Subcutaneous abdominal adipose tissue (tissue), 5 donors: ENCODE measurements around the gene URGCP.
"Not testable (repeated sequence)": the region's sequence is repeated elsewhere in the genome, so short reads cannot be mapped to it uniquely, and the experiment has no call there.

Experiments used
- H3K27ac ChIP-seq: one replicate; pipeline ENCODE4 v1.7.0; 2013; ENCODE audit warnings: low read depth, mild to moderate bottlenecking, inconsistent platforms, low read length, moderate library complexity
- H3K27me3 ChIP-seq, 5 donors: one replicate each; pipeline ENCODE4 v1.7.0; 2013; ENCODE audit warnings: low read length in 5 of 5, inconsistent platforms in 1 of 5; ENCODE audit not compliant: control insufficient read depth in 5 of 5, insufficient read depth in 4 of 5
- H3K36me3 ChIP-seq, 5 donors: one replicate each; pipeline ENCODE4 v1.7.0; 2013; ENCODE audit warnings: low read length in 5 of 5; ENCODE audit not compliant: control insufficient read depth in 5 of 5, insufficient read depth in 5 of 5
- H3K4me1 ChIP-seq, 5 donors: one replicate each; pipeline ENCODE4 v1.7.0; 2013; ENCODE audit warnings: low read length in 5 of 5, mild to moderate bottlenecking in 3 of 5, moderate library complexity in 1 of 5; ENCODE audit not compliant: control insufficient read depth in 5 of 5, insufficient read depth in 5 of 5
- H3K4me3 ChIP-seq, 5 donors: one replicate each; pipeline ENCODE4 v1.7.0; 2013; ENCODE audit warnings: low read length in 5 of 5, low read depth in 1 of 5
- H3K9ac ChIP-seq, 5 donors: one replicate each; pipeline ENCODE4 v1.7.0; 2013; ENCODE audit warnings: low read length in 5 of 5, mild to moderate bottlenecking in 4 of 5, moderate library complexity in 3 of 5
- H3K9me3 ChIP-seq, 5 donors: one replicate each; pipeline ENCODE4 v1.7.0; 2013; ENCODE audit warnings: low read length in 5 of 5; ENCODE audit not compliant: control insufficient read depth in 5 of 5
- donor health status: healthy.
- donor health status: healthy.
- donor health status: healthy.
- donor health status: healthy.
- donor health status: healthy.

Gene URGCP

GRCh38 chr7:43921423-43921822, 15.0 kb upstream of the URGCP start:
- H3K27ac ChIP-seq = no peak overlapping the region
- no peak overlapping the region for H3K9ac ChIP-seq
- H3K9me3 ChIP-seq = no peaks in the 10 kb centered on the region

GRCh38 chr7:43915907-43916306, 9.5 kb upstream of the URGCP start:
- Histone ChIP-seq H3K9ac (no peak overlapping the region), H3K9me3 (no peaks in the 10 kb centered on the region), H3K27me3 (no peaks in the 10 kb centered on the region), H3K4me3 (no peak overlapping the region), H3K27ac (no peak overlapping the region), H3K36me3 (peaks cover 0 to 13% (median 0%) of the 10 kb centered on the region in 5 donors), H3K4me1 (no peaks in the 10 kb centered on the region)

More at GRCh38 chr7:43921423-43921822, 15.0 kb upstream of the URGCP start:
- H3K27me3 ChIP-seq = no peaks in the 10 kb centered on the region
- no peak overlapping the region for H3K4me3 ChIP-seq
- peaks cover 3 to 12% (median 9%) of the 10 kb centered on the region in 5 donors for H3K4me1 ChIP-seq
- H3K36me3 ChIP-seq = peaks cover 0 to 13% (median 0%) of the 10 kb centered on the region in 5 donors

- no peak overlapping the region for H3K9ac ChIP-seq
- H3K9me3 ChIP-seq = no peaks in the 10 kb centered on the region
- H3K36me3 ChIP-seq = peaks cover 0 to 11% (median 0%) of the 10 kb centered on the region in 5 donors
- no peaks in the 10 kb centered on the region for H3K27me3 ChIP-seq
- no peak overlapping the region for H3K27ac ChIP-seq
- H3K4me1 ChIP-seq = no peaks in the 10 kb centered on the region
- no peak overlapping the region for H3K4me3 ChIP-seq
Measured at GRCh38 chr7:43914795-43915194, 8.4 kb upstream of the URGCP start.

GRCh38 chr7:43905956-43906330, 453 bp downstream of the URGCP start:
- peak overlapping the region; percentile 91 for H3K27ac ChIP-seq
- no peaks in the 10 kb centered on the region for H3K27me3 ChIP-seq
- peak overlapping the region; percentile 74 to 84 (median 83) for H3K4me3 ChIP-seq
- no peaks in the 10 kb centered on the region for H3K36me3 ChIP-seq
- H3K4me1 ChIP-seq = peaks cover 4 to 31% (median 28%) of the 10 kb centered on the region in 5 donors
- H3K9ac ChIP-seq = peak overlapping the region; percentile 89 to 96 (median 93)
- no peaks in the 10 kb centered on the region for H3K9me3 ChIP-seq

- Histone ChIP-seq H3K9me3 (no peaks in the 10 kb centered on the region), H3K4me3 (peak overlapping the region; percentile 74 to 84 (median 83)), H3K36me3 (no peaks in the 10 kb centered on the region), H3K4me1 (peaks cover 4 to 31% (median 28%) of the 10 kb centered on the region in 5 donors), H3K27ac (peak overlapping the region; percentile 91), H3K9ac (peak overlapping the region; percentile 89 to 96 (median 93)), H3K27me3 (no peaks in the 10 kb centered on the region)
Measured at GRCh38 chr7:43905209-43905946, 1.0 kb downstream of the URGCP start.

- Histone ChIP-seq H3K4me1 (peaks cover 4 to 31% (median 28%) of the 10 kb centered on the region in 5 donors), H3K27me3 (no peaks in the 10 kb centered on the region), H3K4me3 (peak overlapping the region in 2 of 5 donors; percentile 74 to 82), H3K27ac (peak overlapping the region; percentile 91), H3K36me3 (no peaks in the 10 kb centered on the region), H3K9ac (peak overlapping the region in 3 of 5 donors; percentile 92 to 96 (median 93)), H3K9me3 (no peaks in the 10 kb centered on the region)
Measured at GRCh38 chr7:43904533-43905208, 1.7 kb downstream of the URGCP start.

- Histone ChIP-seq H3K27ac (peak overlapping the region; percentile 91), H3K4me1 (peaks cover 4 to 31% (median 28%) of the 10 kb centered on the region in 5 donors), H3K4me3 (no peak overlapping the region), H3K27me3 (no peaks in the 10 kb centered on the region), H3K9ac (peak overlapping the region in 1 of 5 donors; percentile 20), H3K9me3 (no peaks in the 10 kb centered on the region), H3K36me3 (peaks cover 0 to 4% (median 0%) of the 10 kb centered on the region in 5 donors)
Measured at GRCh38 chr7:43902542-43903054, 3.8 kb downstream of the URGCP start.

- H3K9me3 ChIP-seq, H3K36me3 ChIP-seq, H3K4me1 ChIP-seq, H3K9ac ChIP-seq, H3K4me3 ChIP-seq, H3K27me3 ChIP-seq, H3K27ac ChIP-seq: not testable (repeated sequence)
Measured at GRCh38 chr7:43898571-43898970, 7.8 kb downstream of the URGCP start.

GRCh38 chr7:43895847-43896415, 10.5 kb downstream of the URGCP start:
- Histone ChIP-seq H3K36me3 (peaks cover 0 to 4% (median 0%) of the 10 kb centered on the region in 5 donors), H3K9ac (no peak overlapping the region), H3K4me3 (no peak overlapping the region), H3K27me3 (no peaks in the 10 kb centered on the region), H3K4me1 (peaks cover 0 to 3% (median 0%) of the 10 kb centered on the region in 5 donors), H3K9me3 (no peaks in the 10 kb centered on the region), H3K27ac (no peak overlapping the region)
